ENCODE results near the gene MPHOSPH10. TPM values are rescaled to one million over a fixed set of nuclear protein-coding genes. Genes with fewer than 3 reads are reported as not detected.
A peak's percentile ranks its signal among the peaks of the same experiment; 100 is the strongest.

MPHOSPH10 gene
- total and polyA plus RNA-seq, 2 of the 13 experiments (the other 11 are each of a cell fraction or from before 2014, with no cell fraction given) = 37.8 to 137 TPM

DNA sequence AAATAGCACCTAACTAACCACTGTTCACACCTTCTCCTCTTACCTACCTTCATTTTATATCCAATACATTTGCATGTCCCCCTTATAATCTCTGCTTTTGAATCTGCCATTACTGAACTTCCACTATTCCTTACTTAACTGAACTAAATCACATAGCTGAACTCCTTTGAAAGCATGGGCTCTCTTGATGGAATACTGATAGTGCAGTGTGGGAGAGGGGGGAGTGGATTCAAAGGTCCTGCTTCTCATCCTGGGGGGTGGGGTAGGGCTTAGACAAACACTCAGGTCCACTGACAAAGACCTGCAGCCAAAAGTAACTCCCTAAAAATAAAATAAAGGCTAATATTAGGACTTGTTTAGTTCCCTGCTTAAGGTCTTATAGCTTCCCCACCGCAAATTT lies 9.0 kb upstream of the MPHOSPH10 start (continued):
- TF ChIP-seq, protein P1, sequence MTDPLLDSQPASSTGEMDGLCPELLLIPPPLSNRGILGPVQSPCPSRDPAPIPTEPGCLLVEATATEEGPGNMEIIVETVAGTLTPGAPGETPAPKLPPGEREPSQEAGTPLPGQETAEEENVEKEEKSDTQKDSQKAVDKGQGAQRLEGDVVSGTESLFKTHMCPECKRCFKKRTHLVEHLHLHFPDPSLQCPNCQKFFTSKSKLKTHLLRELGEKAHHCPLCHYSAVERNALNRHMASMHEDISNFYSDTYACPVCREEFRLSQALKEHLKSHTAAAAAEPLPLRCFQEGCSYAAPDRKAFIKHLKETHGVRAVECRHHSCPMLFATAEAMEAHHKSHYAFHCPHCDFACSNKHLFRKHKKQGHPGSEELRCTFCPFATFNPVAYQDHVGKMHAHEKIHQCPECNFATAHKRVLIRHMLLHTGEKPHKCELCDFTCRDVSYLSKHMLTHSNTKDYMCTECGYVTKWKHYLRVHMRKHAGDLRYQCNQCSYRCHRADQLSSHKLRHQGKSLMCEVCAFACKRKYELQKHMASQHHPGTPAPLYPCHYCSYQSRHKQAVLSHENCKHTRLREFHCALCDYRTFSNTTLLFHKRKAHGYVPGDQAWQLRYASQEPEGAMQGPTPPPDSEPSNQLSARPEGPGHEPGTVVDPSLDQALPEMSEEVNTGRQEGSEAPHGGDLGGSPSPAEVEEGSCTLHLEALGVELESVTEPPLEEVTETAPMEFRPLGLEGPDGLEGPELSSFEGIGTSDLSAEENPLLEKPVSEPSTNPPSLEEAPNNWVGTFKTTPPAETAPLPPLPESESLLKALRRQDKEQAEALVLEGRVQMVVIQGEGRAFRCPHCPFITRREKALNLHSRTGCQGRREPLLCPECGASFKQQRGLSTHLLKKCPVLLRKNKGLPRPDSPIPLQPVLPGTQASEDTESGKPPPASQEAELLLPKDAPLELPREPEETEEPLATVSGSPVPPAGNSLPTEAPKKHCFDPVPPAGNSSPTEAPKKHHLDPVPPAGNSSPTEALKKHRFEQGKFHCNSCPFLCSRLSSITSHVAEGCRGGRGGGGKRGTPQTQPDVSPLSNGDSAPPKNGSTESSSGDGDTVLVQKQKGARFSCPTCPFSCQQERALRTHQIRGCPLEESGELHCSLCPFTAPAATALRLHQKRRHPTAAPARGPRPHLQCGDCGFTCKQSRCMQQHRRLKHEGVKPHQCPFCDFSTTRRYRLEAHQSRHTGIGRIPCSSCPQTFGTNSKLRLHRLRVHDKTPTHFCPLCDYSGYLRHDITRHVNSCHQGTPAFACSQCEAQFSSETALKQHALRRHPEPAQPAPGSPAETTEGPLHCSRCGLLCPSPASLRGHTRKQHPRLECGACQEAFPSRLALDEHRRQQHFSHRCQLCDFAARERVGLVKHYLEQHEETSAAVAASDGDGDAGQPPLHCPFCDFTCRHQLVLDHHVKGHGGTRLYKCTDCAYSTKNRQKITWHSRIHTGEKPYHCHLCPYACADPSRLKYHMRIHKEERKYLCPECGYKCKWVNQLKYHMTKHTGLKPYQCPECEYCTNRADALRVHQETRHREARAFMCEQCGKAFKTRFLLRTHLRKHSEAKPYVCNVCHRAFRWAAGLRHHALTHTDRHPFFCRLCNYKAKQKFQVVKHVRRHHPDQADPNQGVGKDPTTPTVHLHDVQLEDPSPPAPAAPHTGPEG (CRISPR knock-in tag; IDR thresholded peaks at IDR 0.05) = no peak
- TF ChIP-seq MAFK (conservative IDR thresholded peaks at IDR 0.05 in 1 of 2, IDR thresholded peaks at IDR 0.05 in 1 of 2; ENCODE audit: low read length in 2 of 2) (no peak), ZNF7 (CRISPR knock-in tag; IDR thresholded peaks at IDR 0.05) (no peak), YEATS4 (CRISPR knock-in tag; IDR thresholded peaks at IDR 0.05; ENCODE audit: borderline replicate concordance) (no peak), ZNF589 (CRISPR knock-in tag; conservative IDR thresholded peaks at IDR 0.05) (no peak), REPIN1 (CRISPR knock-in tag; IDR thresholded peaks at IDR 0.05; ENCODE audit: borderline replicate concordance, low read depth) (no peak), KAT7 (CRISPR knock-in tag; IDR thresholded peaks at IDR 0.05; ENCODE audit: borderline replicate concordance) (no peak), CHD2 (IDR thresholded peaks at IDR 0.05; ENCODE audit: low read depth, low read length) (no peak), GFI1 (CRISPR knock-in tag; IDR thresholded peaks at IDR 0.05; ENCODE audit: borderline replicate concordance) (peak; percentile 89), ZNF607 (CRISPR knock-in tag; IDR thresholded peaks at IDR 0.05; ENCODE audit: borderline replicate concordance) (no peak), SRF (IDR thresholded peaks at IDR 0.05; ENCODE audit: low read depth, low read length) (no peak), GATA4 (IDR thresholded peaks at IDR 0.05; ENCODE audit: borderline replicate concordance, low read depth) (no peak), ZZZ3 (CRISPR knock-in tag; IDR thresholded peaks at IDR 0.05; ENCODE audit: borderline replicate concordance) (no peak)
- TF ChIP-seq, protein P2, sequence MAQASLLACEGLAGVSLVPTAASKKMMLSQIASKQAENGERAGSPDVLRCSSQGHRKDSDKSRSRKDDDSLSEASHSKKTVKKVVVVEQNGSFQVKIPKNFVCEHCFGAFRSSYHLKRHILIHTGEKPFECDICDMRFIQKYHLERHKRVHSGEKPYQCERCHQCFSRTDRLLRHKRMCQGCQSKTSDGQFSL (CRISPR knock-in tag; IDR thresholded peaks at IDR 0.05) = peak; percentile 55; the same call in 1 of the 2 replicates
- TF ChIP-seq, protein P3, sequence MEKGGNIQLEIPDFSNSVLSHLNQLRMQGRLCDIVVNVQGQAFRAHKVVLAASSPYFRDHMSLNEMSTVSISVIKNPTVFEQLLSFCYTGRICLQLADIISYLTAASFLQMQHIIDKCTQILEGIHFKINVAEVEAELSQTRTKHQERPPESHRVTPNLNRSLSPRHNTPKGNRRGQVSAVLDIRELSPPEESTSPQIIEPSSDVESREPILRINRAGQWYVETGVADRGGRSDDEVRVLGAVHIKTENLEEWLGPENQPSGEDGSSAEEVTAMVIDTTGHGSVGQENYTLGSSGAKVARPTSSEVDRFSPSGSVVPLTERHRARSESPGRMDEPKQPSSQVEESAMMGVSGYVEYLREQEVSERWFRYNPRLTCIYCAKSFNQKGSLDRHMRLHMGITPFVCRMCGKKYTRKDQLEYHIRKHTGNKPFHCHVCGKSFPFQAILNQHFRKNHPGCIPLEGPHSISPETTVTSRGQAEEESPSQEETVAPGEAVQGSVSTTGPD (CRISPR knock-in tag; IDR thresholded peaks at IDR 0.05) = no peak
- TF ChIP-seq, protein P4, sequence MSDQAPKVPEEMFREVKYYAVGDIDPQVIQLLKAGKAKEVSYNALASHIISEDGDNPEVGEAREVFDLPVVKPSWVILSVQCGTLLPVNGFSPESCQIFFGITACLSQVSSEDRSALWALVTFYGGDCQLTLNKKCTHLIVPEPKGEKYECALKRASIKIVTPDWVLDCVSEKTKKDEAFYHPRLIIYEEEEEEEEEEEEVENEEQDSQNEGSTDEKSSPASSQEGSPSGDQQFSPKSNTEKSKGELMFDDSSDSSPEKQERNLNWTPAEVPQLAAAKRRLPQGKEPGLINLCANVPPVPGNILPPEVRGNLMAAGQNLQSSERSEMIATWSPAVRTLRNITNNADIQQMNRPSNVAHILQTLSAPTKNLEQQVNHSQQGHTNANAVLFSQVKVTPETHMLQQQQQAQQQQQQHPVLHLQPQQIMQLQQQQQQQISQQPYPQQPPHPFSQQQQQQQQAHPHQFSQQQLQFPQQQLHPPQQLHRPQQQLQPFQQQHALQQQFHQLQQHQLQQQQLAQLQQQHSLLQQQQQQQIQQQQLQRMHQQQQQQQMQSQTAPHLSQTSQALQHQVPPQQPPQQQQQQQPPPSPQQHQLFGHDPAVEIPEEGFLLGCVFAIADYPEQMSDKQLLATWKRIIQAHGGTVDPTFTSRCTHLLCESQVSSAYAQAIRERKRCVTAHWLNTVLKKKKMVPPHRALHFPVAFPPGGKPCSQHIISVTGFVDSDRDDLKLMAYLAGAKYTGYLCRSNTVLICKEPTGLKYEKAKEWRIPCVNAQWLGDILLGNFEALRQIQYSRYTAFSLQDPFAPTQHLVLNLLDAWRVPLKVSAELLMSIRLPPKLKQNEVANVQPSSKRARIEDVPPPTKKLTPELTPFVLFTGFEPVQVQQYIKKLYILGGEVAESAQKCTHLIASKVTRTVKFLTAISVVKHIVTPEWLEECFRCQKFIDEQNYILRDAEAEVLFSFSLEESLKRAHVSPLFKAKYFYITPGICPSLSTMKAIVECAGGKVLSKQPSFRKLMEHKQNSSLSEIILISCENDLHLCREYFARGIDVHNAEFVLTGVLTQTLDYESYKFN (CRISPR knock-in tag; conservative IDR thresholded peaks at IDR 0.05) = peak; percentile 69
- TF ChIP-seq, protein P5, sequence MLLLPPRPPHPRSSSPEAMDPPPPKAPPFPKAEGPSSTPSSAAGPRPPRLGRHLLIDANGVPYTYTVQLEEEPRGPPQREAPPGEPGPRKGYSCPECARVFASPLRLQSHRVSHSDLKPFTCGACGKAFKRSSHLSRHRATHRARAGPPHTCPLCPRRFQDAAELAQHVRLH (CRISPR knock-in tag; IDR thresholded peaks at IDR 0.05; ENCODE audit: borderline replicate concordance, low read depth) = no peak
